GM18507 (cell line): ENCODE results near the gene DSP.

Source experiments
- DNase-seq: peaks from one replicate; pipeline ENCODE4 v3.0.0; 2011; ENCODE audit warnings: low read depth; ENCODE audit not compliant: insufficient read length; ENCODE audit errors: extremely low spot score
- FAIRE-seq: peaks from 2 replicates; lab custom pipeline; 2011; peaks lifted over from hg19 to GRCh38; lab: Jason Lieb, UNC

Gene DSP

DNA sequence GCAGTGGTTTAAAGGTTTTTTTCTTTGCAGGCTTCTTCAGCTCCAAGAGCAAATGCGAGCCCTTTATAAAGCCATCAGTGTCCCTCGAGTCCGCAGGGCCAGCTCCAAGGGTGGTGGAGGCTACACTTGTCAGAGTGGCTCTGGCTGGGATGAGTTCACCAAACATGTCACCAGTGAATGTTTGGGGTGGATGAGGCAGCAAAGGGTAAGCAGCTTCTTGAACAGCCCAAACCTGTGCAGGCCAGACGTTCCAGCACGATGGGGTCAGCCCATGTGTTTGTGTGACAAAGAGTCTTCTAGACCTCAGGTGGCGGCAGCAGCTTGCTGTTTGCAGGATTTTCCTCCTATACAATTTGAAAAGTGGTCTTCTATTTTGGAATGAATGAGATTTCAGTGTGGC lies 17.7 kb downstream of the DSP start:
- FAIRE-seq (no peak), DNase-seq (no peak)

DNA sequence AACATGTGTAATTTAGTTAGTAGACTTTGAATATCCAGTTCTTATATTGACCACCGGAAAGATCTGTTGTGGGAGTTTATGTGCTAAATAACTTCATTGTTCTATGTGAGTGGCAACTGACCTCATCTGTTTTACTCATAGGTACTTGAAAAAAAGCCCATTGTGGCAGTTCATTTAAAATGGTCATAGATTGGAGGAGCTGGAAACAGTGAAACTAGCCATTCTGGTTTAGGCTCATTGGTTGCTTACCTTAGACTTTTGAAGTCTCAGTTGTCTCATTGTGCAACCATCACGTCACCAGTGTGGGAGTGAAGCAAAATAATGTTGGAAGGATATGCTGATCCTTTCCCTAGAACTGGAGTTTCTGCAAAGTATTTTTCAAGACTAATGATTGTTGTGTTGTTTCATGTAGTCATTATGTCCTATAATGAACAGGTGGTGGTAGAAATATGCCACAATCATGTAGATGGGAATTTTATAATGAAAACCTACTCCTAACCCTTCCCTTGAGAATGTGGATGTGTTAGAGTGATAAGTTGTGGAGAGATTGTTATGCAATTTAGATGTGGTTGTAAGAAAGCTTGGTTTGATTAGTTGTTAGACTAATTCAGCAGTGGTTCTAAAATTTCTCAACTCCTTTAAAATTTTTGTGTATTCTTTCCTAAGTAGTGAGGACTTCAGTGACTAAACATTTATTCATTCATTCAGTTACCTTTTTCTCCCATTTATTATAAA lies 18.3 kb downstream of the DSP start:
- FAIRE-seq (no peak), DNase-seq (no peak)

- DNase-seq (no peak), FAIRE-seq (no peak)
These were observed 19.9 kb downstream of the DSP start for GRCh38 chr6:7561153-7561964.

- FAIRE-seq: no peak
- no peak for DNase-seq
These were observed 21.3 kb downstream of the DSP start for GRCh38 chr6:7562769-7563168.

GRCh38 chr6:7566107-7566506 lies 24.6 kb downstream of the DSP start:
- FAIRE-seq: no peak
- DNase-seq: no peak

DNA sequence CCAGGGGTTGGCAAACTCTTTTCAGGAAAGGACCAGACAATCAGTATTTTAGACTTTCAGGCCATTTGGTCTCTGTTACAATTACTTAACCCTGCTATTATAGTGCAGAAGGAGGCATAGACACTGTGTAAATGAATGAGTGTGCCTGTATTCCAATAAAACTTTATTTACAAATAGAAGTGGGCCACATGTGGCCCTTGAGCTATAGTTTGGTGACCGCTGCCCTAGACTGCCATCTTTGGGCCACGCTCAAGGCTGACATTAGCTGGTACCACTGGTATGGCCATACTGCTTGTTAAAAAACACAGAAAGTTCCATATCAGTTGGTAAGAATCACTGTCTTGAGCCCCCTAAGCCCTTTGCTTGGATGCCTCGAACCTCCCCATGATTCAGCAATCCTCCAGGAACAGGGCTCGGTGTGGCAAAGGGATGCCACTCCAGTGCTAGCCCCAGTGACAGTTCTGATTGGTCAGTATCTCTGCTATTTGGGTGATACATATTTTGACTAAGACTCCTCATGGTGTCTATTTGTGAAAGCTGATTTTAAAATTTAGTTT lies 25.2 kb downstream of the DSP start:
- DNase-seq: no peak
- FAIRE-seq: no peak

GRCh38 chr6:7568021-7568420 lies 26.6 kb downstream of the DSP start:
- DNase-seq (no peak), FAIRE-seq (no peak)

DNA sequence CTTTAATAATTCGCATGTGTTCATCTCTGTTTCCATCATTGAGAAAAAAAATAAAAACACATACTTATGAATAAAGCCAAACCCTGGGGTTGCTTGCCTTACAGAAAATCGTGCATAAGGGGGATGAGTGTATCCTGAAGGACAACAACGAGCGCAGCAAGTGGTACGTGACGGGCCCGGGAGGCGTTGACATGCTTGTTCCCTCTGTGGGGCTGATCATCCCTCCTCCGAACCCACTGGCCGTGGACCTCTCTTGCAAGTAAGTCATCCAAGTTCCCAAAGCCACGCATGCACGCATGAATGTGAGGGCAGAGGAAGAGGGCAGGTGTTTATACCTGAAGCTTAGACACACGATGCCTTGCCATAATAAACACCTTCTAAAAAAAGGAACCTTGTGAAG lies 27.6 kb downstream of the DSP start:
- DNase-seq: no peak
- FAIRE-seq: no peak

- FAIRE-seq: no peak
- no peak for DNase-seq
These were observed 30.9 kb downstream of the DSP start for GRCh38 chr6:7572213-7572943.

DNA sequence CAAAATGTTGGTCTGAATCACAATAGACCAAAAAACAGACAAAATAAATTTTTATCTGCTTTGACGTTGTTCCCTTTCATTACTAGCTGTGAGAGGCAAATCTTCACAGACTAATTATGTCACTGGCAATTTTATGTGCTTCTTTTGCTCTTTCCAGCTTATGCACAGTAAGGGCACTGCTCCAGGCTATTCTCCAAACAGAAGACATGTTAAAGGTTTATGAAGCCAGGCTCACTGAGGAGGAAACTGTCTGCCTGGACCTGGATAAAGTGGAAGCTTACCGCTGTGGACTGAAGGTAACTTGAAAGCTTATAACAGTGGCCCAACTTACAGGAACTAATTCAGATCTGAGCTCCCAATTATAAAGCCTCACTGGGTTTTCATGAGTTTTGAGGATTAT lies 33.0 kb downstream of the DSP start:
- DNase-seq: no peak
- no peak for FAIRE-seq

DNA sequence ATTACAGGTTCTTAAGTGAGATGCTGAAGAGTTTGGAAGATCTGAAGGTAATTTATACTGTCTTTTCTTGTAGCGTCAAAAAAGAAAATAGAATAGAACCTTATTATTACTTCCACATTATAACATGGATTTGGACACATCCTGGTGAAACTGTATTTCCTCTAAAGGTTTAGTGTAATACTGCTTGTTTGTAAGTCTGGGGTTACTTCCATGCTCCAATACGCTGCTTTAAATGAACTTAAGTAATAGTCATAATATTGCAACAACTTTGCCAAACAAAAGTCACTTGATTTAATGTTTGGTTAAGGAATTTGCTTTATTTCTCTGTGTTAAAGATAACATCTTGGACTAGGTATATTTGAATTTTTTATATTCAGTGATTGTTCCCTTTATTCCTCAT lies 37.0 kb downstream of the DSP start:
- FAIRE-seq: no peak

DNA sequence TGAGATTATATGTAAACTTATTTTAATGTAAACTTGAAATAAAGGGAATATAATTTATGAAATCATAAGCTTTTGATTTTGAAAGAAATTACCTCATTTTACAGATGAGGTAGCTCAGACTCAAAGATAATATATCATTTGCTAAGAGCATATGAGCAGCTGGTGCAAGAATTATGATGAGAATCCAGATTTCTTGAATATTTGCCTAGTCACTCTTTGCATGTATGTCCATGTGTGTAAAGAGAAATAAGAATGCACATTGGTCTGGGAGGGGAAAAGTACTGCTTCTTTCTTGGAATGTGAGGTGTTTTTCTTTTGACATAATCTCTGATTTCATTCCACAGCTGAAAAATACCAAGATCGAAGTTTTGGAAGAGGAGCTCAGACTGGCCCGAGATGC lies 37.5 kb downstream of the DSP start:
- DNase-seq: no peak
- no peak for FAIRE-seq

More for the DNA sequence above, 37.0 kb downstream of the DSP start:
- DNase-seq: no peak

DNA sequence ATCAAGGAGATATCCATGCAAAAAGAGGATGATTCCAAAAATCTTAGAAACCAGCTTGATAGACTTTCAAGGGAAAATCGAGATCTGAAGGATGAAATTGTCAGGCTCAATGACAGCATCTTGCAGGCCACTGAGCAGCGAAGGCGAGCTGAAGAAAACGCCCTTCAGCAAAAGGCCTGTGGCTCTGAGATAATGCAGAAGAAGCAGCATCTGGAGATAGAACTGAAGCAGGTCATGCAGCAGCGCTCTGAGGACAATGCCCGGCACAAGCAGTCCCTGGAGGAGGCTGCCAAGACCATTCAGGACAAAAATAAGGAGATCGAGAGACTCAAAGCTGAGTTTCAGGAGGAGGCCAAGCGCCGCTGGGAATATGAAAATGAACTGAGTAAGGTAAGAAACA lies 38.4 kb downstream of the DSP start:
- FAIRE-seq (no peak), DNase-seq (no peak)

DNA sequence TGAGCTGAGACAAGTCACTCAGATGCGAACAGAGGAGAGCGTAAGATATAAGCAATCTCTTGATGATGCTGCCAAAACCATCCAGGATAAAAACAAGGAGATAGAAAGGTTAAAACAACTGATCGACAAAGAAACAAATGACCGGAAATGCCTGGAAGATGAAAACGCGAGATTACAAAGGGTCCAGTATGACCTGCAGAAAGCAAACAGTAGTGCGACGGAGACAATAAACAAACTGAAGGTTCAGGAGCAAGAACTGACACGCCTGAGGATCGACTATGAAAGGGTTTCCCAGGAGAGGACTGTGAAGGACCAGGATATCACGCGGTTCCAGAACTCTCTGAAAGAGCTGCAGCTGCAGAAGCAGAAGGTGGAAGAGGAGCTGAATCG lies 39.1 kb downstream of the DSP start:
- FAIRE-seq (no peak), DNase-seq (no peak)

GRCh38 chr6:7580927-7581618 lies 39.6 kb downstream of the DSP start:
- DNase-seq (no peak), FAIRE-seq (no peak)

DNA sequence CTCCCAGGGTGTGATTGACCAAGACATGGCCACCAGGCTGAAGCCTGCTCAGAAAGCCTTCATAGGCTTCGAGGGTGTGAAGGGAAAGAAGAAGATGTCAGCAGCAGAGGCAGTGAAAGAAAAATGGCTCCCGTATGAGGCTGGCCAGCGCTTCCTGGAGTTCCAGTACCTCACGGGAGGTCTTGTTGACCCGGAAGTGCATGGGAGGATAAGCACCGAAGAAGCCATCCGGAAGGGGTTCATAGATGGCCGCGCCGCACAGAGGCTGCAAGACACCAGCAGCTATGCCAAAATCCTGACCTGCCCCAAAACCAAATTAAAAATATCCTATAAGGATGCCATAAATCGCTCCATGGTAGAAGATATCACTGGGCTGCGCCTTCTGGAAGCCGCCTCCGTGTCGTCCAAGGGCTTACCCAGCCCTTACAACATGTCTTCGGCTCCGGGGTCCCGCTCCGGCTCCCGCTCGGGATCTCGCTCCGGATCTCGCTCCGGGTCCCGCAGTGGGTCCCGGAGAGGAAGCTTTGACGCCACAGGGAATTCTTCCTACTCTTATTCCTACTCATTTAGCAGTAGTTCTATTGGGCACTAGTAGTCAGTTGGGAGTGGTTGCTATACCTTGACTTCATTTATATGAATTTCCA lies 43.9 kb downstream of the DSP start:
- FAIRE-seq (no peak), DNase-seq (no peak)

DNA sequence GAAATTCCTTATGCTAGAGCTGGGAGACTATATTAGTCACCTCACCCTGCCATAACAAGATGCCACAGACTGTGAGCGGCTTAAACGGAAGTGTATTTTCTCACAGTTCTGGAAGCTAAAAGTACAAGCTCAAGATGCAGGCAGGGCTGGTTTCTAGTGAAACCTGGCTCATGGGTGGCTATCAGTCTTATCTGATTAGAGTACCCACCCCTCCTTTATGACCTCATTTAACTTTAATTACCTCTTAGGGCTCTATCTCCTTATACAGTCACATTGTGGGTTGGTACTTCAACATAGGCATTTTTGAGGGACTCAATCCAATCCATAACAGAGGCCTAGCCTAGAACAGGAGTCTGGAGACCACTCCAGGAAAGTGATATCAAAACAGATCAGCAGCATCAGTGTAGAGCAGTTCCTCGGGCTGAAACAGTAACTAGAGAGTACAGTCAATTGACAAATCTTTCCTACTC lies 46.2 kb downstream of the DSP start:
- DNase-seq: no peak
- no peak for FAIRE-seq

DNA sequence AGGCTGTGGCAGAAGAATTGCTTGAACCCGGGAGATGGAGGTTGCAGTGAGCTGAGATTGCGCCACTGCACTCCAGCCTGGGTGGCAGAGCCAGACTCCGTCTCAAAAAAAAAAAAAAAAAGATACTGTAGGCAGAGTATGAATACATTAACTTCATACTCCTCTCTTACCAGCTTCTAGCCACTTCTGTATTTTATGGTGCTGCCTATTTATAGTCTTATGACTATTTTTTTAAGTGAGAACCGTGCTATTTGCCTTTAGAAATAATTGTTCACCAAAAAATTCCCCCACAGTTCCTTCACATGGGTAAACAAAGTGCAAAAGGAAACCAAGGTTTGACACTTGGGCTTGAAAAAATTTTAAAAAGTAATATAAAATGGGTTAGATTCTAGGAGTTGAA lies 47.0 kb downstream of the DSP start:
- DNase-seq (no peak), FAIRE-seq (no peak)

DNA sequence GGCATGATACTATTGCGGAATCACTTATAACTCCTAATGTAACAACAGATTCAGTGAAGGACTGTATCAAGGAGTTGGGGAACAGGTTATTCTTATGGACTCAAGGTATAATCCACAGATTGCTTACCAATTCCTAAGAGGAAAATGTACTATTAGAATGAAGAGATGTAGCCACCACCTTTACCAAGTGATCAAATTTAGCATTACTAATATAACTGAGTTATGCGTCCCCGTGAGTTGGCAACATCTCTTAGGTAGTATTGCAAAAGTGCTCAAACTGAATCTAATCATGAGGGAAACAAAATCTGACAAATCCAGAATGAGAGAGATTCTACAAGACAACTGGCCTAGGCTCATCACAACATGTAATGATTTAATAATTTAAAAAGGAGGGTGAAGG lies 47.8 kb downstream of the DSP start:
- FAIRE-seq (no peak), DNase-seq (no peak)
